ENCODE measurements around the gene FBXO17.

Gene FBXO17

GRCh38 chr19:38907670-38908069 lies 67.9 kb downstream of the FBXO17 start:
- Histone ChIP-seq H3K27ac (no peak overlapping the region), H3K9me3 (no peaks in the 10 kb centered on the region), H3K27me3 (peaks cover 0 to 17% of the 10 kb centered on the region in 2 donors), H3K36me3 (peaks cover 32 to 61% (median 40%) of the 10 kb centered on the region in 3 donors), H3K4me3 (no peak overlapping the region), H3K4me1 (no peaks in the 10 kb centered on the region)
- intact Hi-C loops (cut with DNase I; ENCODE audit: low total_unique reads), result loop anchor here (10.0 kb wide), 1 partner anchor 293 kb away; the partner anchor contains the start of genes EIF3K and MAP4K1
- no peak for TF ChIP-seq CTCF (IDR thresholded peaks at IDR 0.05)
- no peak for DNase-seq

GRCh38 chr19:38907227-38907626 lies 68.3 kb downstream of the FBXO17 start:
- no peaks in the 10 kb centered on the region for H3K4me1 ChIP-seq
- peaks cover 0 to 15% of the 10 kb centered on the region in 2 donors for H3K27me3 ChIP-seq
- H3K27ac ChIP-seq, result no peak overlapping the region
- H3K4me3 ChIP-seq, result no peak overlapping the region
- peaks cover 32 to 61% (median 40%) of the 10 kb centered on the region in 3 donors for H3K36me3 ChIP-seq
- no peak for DNase-seq
- TF ChIP-seq CTCF (IDR thresholded peaks at IDR 0.05), result no peak
- intact Hi-C loops (cut with DNase I; ENCODE audit: low total_unique reads), result loop anchor here (10.0 kb wide), 1 partner anchor 292 kb away; the partner anchor contains the start of genes EIF3K and MAP4K1
- no peaks in the 10 kb centered on the region for H3K9me3 ChIP-seq

GRCh38 chr19:38905620-38906019 lies 69.9 kb downstream of the FBXO17 start:
- intact Hi-C loops (cut with DNase I; ENCODE audit: low total_unique reads), result loop anchor here (10.0 kb wide), 1 partner anchor 291 kb away; the partner anchor contains the start of genes EIF3K and MAP4K1
- Histone ChIP-seq H3K36me3 (peaks cover 32 to 61% (median 40%) of the 10 kb centered on the region in 3 donors), H3K9me3 (no peaks in the 10 kb centered on the region), H3K4me3 (no peak overlapping the region), H3K4me1 (peaks cover 0 to 10% (median 7%) of the 10 kb centered on the region in 4 donors), H3K27ac (no peak overlapping the region), H3K27me3 (no peaks in the 10 kb centered on the region)
- DNase-seq, result no peak
- no peak for TF ChIP-seq CTCF (IDR thresholded peaks at IDR 0.05)

- TF ChIP-seq CTCF (IDR thresholded peaks at IDR 0.05), result no peak
- Histone ChIP-seq H3K4me1 (peaks cover 0 to 14% (median 9%) of the 10 kb centered on the region in 4 donors), H3K27me3 (no peaks in the 10 kb centered on the region), H3K4me3 (no peak overlapping the region), H3K36me3 (peaks cover 32 to 61% (median 40%) of the 10 kb centered on the region in 3 donors), H3K27ac (no peak overlapping the region), H3K9me3 (no peaks in the 10 kb centered on the region)
- intact Hi-C loops (cut with DNase I; ENCODE audit: low total_unique reads), result loop anchor here (10.0 kb wide), 1 partner anchor 290 kb away; the partner anchor contains the start of genes EIF3K and MAP4K1
- no peak for DNase-seq
Observed at GRCh38 chr19:38904581-38905539, 70.7 kb downstream of the FBXO17 start.

GRCh38 chr19:38901683-38902082 lies 73.9 kb downstream of the FBXO17 start:
- no peak for DNase-seq
- peaks cover 0 to 35% (median 23%) of the 10 kb centered on the region in 4 donors for H3K4me1 ChIP-seq
- intact Hi-C loops (cut with DNase I; ENCODE audit: low total_unique reads), result loop anchor here (2.0 to 10.0 kb wide), 2 partner anchors 53 to 287 kb away; partner anchors contain the start of genes EIF3K, HNRNPL and MAP4K1

More at GRCh38 chr19:38901683-38902082, 73.9 kb downstream of the FBXO17 start:
- no peak for TF ChIP-seq CTCF (IDR thresholded peaks at IDR 0.05)
- Histone ChIP-seq H3K36me3 (peaks cover 16 to 33% (median 21%) of the 10 kb centered on the region in 3 donors), H3K27ac (no peak overlapping the region), H3K4me3 (no peak overlapping the region), H3K27me3 (no peaks in the 10 kb centered on the region), H3K9me3 (no peaks in the 10 kb centered on the region)

Data from tibial artery (tissue), 4 donors.